ENCODE results near the gene CHERP.

- TF ChIP-seq CTCF (IDR thresholded peaks at IDR 0.05): no peak
- TF ChIP-seq EZH2 (IDR thresholded peaks at IDR 0.05; ENCODE audit: borderline replicate concordance, insufficient read depth, low read depth, low read length, poor library complexity, severe bottlenecking): no peak
These were observed 12.5 kb upstream of the CHERP start for GRCh38 chr19:16554776-16555175.
